GM12878 (cell line): ENCODE measurements around the gene SH3BP5. TPM values are rescaled to one million over a fixed set of nuclear protein-coding genes. Genes with fewer than 3 reads are reported as not detected.

ENCODE experiments used
- BACH1 ChIP-seq: fragments of 450-650 bp; IDR thresholded peaks from 2 replicates; pipeline ENCODE4 v1.6.1; 2017; ENCODE audit warnings: mild to moderate bottlenecking, borderline replicate concordance
- BRCA1 ChIP-seq: IDR thresholded peaks from 2 replicates; pipeline ENCODE4 v1.6.1; 2011; ENCODE audit warnings: low read depth, low read length, improper control_type of control experiment
- CREM ChIP-seq: IDR thresholded peaks from 2 replicates; pipeline ENCODE4 v1.6.1; 2014; ENCODE audit warnings: antibody characterized with exemption, low read depth
- ESRRA ChIP-seq: IDR thresholded peaks from 2 replicates; pipeline ENCODE4 v1.6.1; 2012; ENCODE audit warnings: mild to moderate bottlenecking, low read length, improper control_type of control experiment
- GABPA ChIP-seq: IDR thresholded peaks from 2 replicates; pipeline ENCODE4 v1.6.1; 2014; ENCODE audit warnings: antibody characterized with exemption, low read depth, mild to moderate bottlenecking, inconsistent platforms
- HDGF ChIP-seq: fragments of 450-650 bp; IDR thresholded peaks from 2 replicates; pipeline ENCODE4 v1.6.1; 2016; ENCODE audit warnings: antibody characterized with exemption
- MYC ChIP-seq: IDR thresholded peaks from 2 replicates; pipeline ENCODE4 v1.6.1; 2011; ENCODE audit warnings: mild to moderate bottlenecking, low read length, moderate library complexity, inconsistent platforms; ENCODE audit not compliant: insufficient read depth, insufficient replicate concordance, insufficient read length, severe bottlenecking
- NFXL1 ChIP-seq: fragments of 450-650 bp; IDR thresholded peaks from 2 replicates; pipeline ENCODE4 v1.6.1; 2017; ENCODE audit warnings: antibody characterized with exemption, mild to moderate bottlenecking, borderline replicate concordance
- PAX5 ChIP-seq: IDR thresholded peaks from 2 replicates; pipeline ENCODE4 v1.6.1; 2011; ENCODE audit warnings: low read depth, low read length, borderline replicate concordance
- PML ChIP-seq: IDR thresholded peaks from 2 replicates; pipeline ENCODE4 v1.6.1; 2012; ENCODE audit warnings: low read length, inconsistent platforms
- POLR2AphosphoS5 ChIP-seq: IDR thresholded peaks from 2 replicates; pipeline ENCODE4 v1.6.1; 2011; ENCODE audit warnings: mild to moderate bottlenecking, low read length, inconsistent platforms
- RAD21 ChIP-seq: IDR thresholded peaks from 2 replicates; pipeline ENCODE4 v1.6.1; 2011; ENCODE audit warnings: mild to moderate bottlenecking, low read depth, low read length, moderate library complexity; ENCODE audit not compliant: insufficient read depth
- SIN3A ChIP-seq: IDR thresholded peaks from 2 replicates; pipeline ENCODE4 v1.6.1; 2012; ENCODE audit warnings: low read depth, low read length, improper control_type of control experiment
- SMC3 ChIP-seq: IDR thresholded peaks from 2 replicates; pipeline ENCODE4 v1.6.1; 2011; ENCODE audit warnings: low read length, improper control_type of control experiment, borderline replicate concordance
- SREBF1 ChIP-seq: IDR thresholded peaks from 2 replicates; pipeline ENCODE4 v1.6.1; 2012; ENCODE audit warnings: mild to moderate bottlenecking, low read length
- STAT1 ChIP-seq: fragments of 450-650 bp; conservative IDR thresholded peaks from 2 replicates; pipeline ENCODE4 v1.6.1; 2014; ENCODE audit warnings: antibody characterized with exemption, mild to moderate bottlenecking
- SUPT20H ChIP-seq: IDR thresholded peaks from 2 replicates; pipeline ENCODE4 v1.6.1; 2011; ENCODE audit warnings: low read depth, mild to moderate bottlenecking, low read length, moderate library complexity, borderline replicate concordance; ENCODE audit not compliant: control insufficient read depth
- TARDBP ChIP-seq: IDR thresholded peaks from 2 replicates; pipeline ENCODE4 v1.6.1; 2016; ENCODE audit warnings: borderline replicate concordance
- ZNF622 ChIP-seq: fragments of 450-650 bp; IDR thresholded peaks from 2 replicates; pipeline ENCODE4 v1.6.1; 2017; ENCODE audit warnings: mild to moderate bottlenecking, inconsistent platforms
- polyA plus RNA-seq, 11 experiments: library from polyadenylated mRNA; depleted of rRNA in 4 of 11; unstranded in 6 of 11; stranded (reverse) in 5 of 11; fragments of >200 nt; fragmentation: Nextera tagmentation in 4 of 11; fragmentation: Illumina TruSeq in 1 of 11; extraction: Ambion mirVana in 4 of 11; extraction: Trizol in 1 of 11; gene quantifications; 1 replicate in 1 of 11; 2 replicates in 10 of 11; pipeline versions ENCODE4 v1.2.1 to v1.2.3, GENCODE V29; 2011 to 2016; ENCODE audit warnings: inconsistent platforms in 2 of 11, missing spikeins in 2 of 11, low read depth in 1 of 11
- total RNA-seq, 4 experiments: library from RNA; depleted of rRNA in 3 of 4; stranded (reverse); fragments of >200 nt in 3 of 4; fragmentation: Illumina TruSeq in 1 of 4; extraction: Trizol in 1 of 4; gene quantifications; 2 replicates each; pipeline versions ENCODE4 v1.2.1 to v1.2.3, GENCODE V29; 2013 to 2021
- TF ChIP-seq, protein P1 (sequence below): IDR thresholded peaks from 2 replicates; pipeline ENCODE4 v1.6.1; 2011; ENCODE audit warnings: borderline replicate concordance, low read depth, mild to moderate bottlenecking, moderate library complexity, mixed read lengths, low read length; ENCODE audit not compliant: insufficient read depth; ENCODE audit errors: extremely low read length
- TF ChIP-seq, protein P2 (sequence below): IDR thresholded peaks from 2 replicates; pipeline ENCODE4 v1.6.1; 2012; ENCODE audit warnings: low read depth, low read length, improper control_type of control experiment
- TF ChIP-seq, protein P3 (sequence below): fragments of 450-650 bp; IDR thresholded peaks from 2 replicates; pipeline ENCODE4 v1.6.1; 2018; ENCODE audit warnings: mild to moderate bottlenecking, low read depth, moderate library complexity; ENCODE audit not compliant: partially characterized antibody

Gene SH3BP5
- total and polyA plus RNA-seq, 10 of the 15 experiments (the other 5 are each of a cell fraction or from before 2014, with no cell fraction given), result 14.9 to 87.5 (median 43.7) TPM

DNA sequence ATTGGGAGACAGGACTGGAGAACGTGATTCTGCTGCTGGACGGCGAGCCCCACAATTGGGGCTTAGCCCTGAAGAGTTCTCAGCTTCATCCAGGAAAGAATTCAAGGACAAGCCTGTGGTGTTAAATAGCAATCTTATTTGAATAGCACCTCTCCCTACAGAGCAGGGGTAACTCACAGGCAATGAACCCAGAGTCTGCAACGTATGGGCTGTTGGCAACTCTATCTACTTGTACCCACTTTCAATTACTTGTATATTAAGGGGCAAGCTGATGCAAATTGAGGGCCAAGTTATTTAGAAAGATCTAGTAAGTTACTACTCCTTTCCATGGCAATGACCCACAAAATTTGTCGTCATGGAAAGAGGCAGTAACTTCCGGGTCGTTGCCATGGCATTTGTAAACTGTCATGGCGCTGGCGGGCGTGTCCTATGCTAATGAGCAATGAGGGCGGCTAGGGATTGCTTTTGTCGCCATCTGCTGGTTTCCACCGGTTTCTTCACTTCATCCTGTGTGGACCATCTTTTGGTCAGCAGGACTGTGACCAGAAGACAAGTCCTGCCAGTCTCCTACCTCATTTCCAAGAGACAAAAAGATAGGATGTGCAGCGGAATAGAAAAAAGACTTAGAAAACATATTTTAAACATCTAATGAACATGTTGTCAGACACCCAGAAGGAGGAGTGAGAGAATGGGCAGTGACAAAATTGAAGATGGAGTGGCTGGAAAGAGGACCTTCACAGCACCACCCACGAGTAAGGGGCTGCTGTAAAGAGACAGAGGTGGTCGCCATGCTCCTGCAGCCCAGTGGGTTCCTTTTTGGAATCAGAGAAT lies 45.8 kb upstream of the SH3BP5 start (continued):
- TF ChIP-seq POLR2AphosphoS5, result no peak
- peak; percentile 96 for TF ChIP-seq GABPA
- TF ChIP-seq ZNF622, result no peak
- TF ChIP-seq NFXL1, result no peak
- TF ChIP-seq, protein P1, sequence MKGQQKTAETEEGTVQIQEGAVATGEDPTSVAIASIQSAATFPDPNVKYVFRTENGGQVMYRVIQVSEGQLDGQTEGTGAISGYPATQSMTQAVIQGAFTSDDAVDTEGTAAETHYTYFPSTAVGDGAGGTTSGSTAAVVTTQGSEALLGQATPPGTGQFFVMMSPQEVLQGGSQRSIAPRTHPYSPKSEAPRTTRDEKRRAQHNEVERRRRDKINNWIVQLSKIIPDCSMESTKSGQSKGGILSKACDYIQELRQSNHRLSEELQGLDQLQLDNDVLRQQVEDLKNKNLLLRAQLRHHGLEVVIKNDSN, result no peak
- TF ChIP-seq BACH1, result no peak
- peak; percentile 80 for TF ChIP-seq RAD21
- TF ChIP-seq STAT1, result 0 out of 2 replicates have a peak, but pooled peaks have one; percentile 75
- TF ChIP-seq, protein P2, sequence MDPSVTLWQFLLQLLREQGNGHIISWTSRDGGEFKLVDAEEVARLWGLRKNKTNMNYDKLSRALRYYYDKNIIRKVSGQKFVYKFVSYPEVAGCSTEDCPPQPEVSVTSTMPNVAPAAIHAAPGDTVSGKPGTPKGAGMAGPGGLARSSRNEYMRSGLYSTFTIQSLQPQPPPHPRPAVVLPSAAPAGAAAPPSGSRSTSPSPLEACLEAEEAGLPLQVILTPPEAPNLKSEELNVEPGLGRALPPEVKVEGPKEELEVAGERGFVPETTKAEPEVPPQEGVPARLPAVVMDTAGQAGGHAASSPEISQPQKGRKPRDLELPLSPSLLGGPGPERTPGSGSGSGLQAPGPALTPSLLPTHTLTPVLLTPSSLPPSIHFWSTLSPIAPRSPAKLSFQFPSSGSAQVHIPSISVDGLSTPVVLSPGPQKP, result peak; percentile 85
- TF ChIP-seq ESRRA, result no peak
- TF ChIP-seq PAX5, result 0 out of 2 replicates have a peak, but pooled peaks have one; percentile 19
- TF ChIP-seq MYC, result no peak
- TF ChIP-seq SREBF1, result peak; percentile 88
- no peak for TF ChIP-seq HDGF
- no peak for TF ChIP-seq BRCA1
- no peak for TF ChIP-seq SUPT20H
- peak; percentile 93 for TF ChIP-seq CREM
- no peak for TF ChIP-seq TARDBP
- peak; percentile 97 for TF ChIP-seq SIN3A
- TF ChIP-seq PML, result no peak
- TF ChIP-seq, protein P3, sequence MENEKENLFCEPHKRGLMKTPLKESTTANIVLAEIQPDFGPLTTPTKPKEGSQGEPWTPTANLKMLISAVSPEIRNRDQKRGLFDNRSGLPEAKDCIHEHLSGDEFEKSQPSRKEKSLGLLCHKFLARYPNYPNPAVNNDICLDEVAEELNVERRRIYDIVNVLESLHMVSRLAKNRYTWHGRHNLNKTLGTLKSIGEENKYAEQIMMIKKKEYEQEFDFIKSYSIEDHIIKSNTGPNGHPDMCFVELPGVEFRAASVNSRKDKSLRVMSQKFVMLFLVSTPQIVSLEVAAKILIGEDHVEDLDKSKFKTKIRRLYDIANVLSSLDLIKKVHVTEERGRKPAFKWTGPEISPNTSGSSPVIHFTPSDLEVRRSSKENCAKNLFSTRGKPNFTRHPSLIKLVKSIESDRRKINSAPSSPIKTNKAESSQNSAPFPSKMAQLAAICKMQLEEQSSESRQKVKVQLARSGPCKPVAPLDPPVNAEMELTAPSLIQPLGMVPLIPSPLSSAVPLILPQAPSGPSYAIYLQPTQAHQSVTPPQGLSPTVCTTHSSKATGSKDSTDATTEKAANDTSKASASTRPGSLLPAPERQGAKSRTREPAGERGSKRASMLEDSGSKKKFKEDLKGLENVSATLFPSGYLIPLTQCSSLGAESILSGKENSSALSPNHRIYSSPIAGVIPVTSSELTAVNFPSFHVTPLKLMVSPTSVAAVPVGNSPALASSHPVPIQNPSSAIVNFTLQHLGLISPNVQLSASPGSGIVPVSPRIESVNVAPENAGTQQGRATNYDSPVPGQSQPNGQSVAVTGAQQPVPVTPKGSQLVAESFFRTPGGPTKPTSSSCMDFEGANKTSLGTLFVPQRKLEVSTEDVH, result peak; percentile 78
- peak; percentile 95 for TF ChIP-seq SMC3
